DMS53 treated with DMSO at 0.1 percent for 48 hours (cell line): ENCODE data around the gene GJA4.

Experiments
- DNase-seq: peaks from one replicate; lab custom pipeline; 2025; ENCODE audit not compliant: unreplicated experiment; lab: John Stamatoyannopoulos, UW

Gene GJA4

DNA sequence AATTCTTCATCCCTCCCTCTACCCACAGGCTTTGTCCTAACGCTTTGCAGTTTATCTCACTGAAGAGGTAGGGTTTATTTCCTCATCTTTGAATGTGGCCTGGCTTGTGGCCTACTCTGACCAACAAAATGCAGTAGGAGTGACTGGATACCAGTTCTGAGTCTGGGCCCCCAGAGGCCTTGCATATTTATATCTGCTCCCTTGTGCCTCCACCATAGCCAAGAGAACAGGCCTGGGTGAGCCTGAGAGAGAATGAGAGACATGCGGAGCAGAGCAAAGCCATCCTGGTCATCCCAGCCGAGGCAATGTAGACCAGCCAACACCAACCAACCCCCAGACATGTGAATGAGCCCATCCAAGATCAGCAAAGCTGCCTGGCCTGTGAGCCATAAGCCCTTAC lies 36.5 kb downstream of the GJA4 start:
- DNase-seq: no peak

DNA sequence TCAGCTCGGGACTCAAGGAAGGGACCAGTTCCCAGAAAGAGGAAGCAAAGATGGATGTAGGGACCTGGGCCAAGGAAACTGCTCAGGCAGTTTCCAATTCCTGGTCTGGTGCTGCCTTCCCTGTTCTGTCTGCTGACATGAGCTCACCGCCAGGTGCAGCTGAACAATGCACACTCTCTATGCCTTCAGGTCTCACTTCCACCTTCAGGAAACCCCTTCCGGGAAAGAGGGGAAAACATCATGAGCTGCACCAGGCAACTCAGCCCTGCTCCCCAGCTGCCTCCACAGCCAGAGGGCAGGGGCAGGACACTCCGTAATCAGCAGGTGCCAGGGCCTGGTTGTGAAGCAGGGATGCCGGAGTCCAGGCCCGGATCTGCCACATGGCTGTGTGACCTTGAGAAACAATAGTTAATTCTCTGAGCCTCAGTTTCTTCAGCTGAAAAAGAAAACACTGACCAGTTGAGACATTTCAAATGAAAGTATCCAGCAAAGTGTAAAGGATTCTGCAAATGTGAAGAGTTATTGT lies 39.0 kb downstream of the GJA4 start:
- peak; percentile 14 for DNase-seq

DNA sequence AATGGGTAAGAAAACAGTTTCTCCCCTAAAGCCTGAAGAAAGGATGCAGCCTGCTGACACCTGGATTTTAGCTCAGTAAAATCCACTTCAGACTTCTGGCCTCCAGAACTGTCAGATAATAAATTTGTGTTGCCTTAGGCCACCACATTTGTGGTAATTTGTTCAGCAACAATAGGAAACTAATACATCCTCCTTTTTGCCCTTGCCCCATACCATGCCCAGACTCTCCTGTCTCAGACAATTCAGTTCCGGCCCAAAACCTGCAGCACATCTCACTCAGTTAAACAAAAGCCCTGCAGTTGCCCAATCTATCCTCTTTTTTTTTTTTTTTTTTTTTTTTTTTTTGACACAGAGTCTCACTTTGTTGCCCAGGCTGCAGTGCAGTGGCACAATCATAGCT lies 40.9 kb downstream of the GJA4 start:
- DNase-seq: no peak

DNA sequence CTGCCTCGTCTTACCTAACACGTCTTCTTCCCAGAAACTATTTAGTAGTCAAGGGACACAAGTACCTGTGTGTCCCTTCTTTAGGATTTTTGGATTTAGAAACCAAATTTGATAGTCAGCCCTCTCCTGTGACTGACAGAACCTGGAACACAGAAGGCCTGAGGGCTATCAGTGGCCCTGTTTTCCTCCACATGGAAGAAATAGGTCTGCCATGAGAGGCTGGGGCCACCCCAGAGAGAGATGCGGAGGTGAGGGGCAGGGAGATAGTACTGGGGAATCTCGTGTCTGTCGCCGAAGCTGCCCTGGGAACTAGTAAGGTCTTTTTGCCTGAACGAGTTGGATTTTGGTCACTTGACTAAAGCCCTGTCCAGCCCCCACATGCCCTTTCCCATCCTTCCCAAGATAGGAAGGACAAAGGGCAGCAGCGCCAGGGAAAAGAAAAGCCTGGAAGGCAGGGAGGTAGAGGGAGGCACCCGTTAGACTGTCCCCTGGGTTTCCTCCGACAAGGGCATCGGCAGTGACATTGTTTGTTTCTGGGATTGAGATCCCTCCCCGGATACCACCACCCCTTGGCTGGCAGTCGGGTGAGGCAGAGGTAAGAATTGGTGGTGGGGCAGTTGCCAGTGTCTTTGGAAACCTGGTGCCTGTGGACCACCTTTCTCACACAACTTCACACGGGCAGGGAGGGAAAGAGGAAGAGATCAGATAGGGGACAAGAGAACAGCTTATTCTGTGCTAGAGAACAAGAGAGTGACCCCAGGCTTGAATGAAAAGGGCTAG lies 46.9 kb downstream of the GJA4 start:
- no peak for DNase-seq

DNA sequence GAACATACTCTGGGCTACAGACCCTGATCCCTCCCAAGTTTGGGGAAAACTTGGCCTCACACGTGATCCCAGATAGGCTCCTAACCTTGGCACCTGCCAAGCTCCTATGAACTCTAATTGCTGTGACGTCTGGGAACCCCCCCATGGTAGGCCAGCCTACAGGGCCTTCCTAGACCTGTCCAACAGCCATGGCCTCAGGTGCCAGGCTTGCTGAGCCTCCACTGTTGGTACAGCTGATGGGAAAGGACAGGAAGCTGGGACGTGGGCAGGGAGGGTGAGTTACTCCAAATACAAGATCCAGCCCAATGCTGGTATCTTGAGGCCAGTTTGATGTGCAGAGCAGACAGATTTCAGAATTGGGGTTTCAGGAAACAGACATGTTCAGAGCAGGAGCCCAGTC lies 47.6 kb downstream of the GJA4 start:
- DNase-seq: no peak

DNA sequence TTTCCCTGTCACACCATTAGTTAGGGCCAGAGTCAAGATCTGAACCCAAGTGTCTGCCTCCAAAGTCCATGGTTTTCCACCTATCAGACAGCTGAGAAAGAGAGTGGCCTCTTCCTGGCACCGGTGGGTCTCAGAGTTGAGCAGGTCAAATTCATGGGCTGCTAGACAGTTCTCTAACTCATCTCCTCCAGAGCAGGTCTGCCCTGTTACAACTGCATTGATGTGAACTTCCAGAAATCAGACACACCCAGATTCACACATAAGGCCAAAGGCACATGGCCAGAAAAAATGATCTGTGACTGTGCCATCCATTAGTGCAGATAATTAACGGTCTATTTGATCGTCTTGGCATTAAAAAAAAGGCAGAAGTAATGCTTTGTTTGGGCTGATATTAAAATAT lies 49.3 kb downstream of the GJA4 start:
- DNase-seq: no peak

DNA sequence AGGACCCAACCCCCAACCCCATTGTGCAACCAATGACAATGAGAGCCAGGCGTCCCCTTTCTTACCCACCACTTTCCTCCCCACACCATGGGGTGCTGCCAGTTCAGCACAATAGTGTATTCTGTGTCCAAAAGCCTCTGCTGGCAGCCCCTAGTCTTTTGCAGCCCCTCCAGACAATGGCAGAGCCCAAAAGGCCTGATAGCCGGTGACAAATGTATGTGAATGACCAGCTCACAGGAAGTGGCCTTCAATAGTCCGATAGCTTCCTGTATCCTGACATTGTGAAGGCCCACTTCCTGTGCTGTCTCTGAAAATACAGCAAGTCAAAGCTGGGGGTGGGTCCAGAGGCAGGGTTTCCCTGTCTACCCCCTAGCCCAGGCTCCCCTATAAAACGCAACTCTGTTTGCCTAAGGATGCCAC lies 50.2 kb downstream of the GJA4 start:
- no peak for DNase-seq

DNA sequence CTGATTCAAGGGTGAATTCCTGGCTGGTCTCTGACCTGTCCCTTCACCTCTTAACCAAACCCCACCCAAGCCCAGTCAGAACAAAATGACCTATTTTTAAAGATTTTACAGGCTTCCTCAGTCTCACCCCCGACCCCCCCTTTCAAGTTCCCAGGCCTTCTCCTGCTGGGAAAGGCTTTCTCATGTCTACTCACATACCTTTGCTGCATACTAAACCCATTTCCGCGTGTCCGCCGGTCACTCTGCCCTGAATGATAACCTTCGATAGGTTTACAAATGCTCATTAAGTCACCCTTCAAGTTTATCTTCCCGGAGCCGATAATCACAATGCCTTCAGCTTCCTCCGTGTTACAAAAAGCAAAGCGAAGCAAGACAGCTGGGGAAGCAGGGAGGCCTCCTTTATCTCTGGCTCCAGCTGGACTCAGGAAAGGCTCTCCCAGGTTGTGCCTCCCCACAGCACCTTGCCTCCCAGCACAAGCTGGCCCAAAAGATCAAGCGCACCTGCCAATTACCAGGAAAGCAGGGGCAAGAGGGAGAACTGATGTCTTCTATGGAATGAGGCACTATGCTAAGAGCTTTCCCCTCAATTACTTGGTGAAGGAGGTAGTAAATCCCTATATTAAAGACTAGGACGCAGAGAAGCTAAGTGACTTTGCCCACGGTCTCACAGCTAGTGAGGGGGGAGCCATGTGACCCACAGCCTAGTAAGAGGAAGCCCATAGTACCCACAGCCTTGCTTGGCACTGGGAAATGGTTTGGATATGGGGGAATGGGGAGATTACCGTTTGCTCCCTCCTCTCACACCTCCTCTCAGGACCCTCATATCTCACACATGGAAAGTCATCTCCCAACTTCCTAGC lies 50.8 kb downstream of the GJA4 start:
- no peak for DNase-seq

DNA sequence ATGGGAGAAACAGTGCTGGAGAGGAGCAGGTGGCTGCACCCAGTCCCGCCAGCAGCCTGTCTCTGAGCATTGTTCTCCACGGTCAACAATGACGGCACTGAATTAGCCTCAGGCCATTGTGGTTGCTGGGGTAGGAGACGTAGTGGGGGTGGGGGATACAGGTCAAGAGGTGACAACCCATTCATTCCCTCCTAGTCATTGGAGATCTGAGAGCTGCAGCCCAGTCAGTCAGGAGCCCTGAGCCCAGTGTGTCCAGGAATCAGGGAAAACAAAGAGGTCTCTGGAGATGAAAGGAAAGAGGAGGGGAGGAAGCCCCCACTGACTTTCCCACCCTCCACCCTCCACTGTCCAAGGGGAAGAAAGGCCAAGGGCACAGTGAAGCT lies 51.4 kb downstream of the GJA4 start:
- DNase-seq: no peak
